Fibroblast of lung (primary cell): ENCODE measurements around the gene TGFB1. TPM values are rescaled to one million over a fixed set of nuclear protein-coding genes. Genes with fewer than 3 reads are reported as not detected.

ENCODE experiments used
- DNase-seq, 2 donors: peaks; one replicate each; pipeline versions ENCODE4 v3.0.0 to v3.0.0-alpha.2; 2010; ENCODE audit warnings: low read depth in 2 of 2
- H2AFZ ChIP-seq: 2 replicates; pipeline ENCODE4 v1.5.1; 2012; ENCODE audit warnings: low read length, control low read depth, inconsistent platforms
- H3K27ac ChIP-seq: 2 replicates; pipeline ENCODE4 v1.5.1; 2011; ENCODE audit warnings: low read length, control low read depth; ENCODE audit not compliant: insufficient read depth
- H3K27me3 ChIP-seq: 2 replicates; pipeline ENCODE4 v1.5.1; 2011; ENCODE audit warnings: mild to moderate bottlenecking, low read length; ENCODE audit not compliant: control insufficient read depth, insufficient read depth
- H3K36me3 ChIP-seq: 2 replicates; pipeline ENCODE4 v1.5.1; 2011; ENCODE audit warnings: low read length; ENCODE audit not compliant: control insufficient read depth, insufficient read depth
- H3K4me1 ChIP-seq: 2 replicates; pipeline ENCODE4 v1.5.1; 2011; ENCODE audit warnings: low read length; ENCODE audit not compliant: control insufficient read depth, insufficient read depth; ENCODE audit errors: extremely low read depth
- H3K4me2 ChIP-seq: 2 replicates; pipeline ENCODE4 v1.5.1; 2011; ENCODE audit warnings: low read length, control low read depth; ENCODE audit not compliant: insufficient read depth; ENCODE audit errors: extremely low read depth
- H3K4me3 ChIP-seq, 4 experiments: fragments of 200-600 bp in 1 of 4; sonication (generic) in 1 of 4; replicated peaks in 1 of 4; 2 replicates each; pipeline ENCODE4 v1.5.1; 2011 to 2016; ENCODE audit warnings: low read length in 4 of 4, low read depth in 3 of 4, mild to moderate bottlenecking in 3 of 4, control low read depth in 2 of 4, inconsistent platforms in 1 of 4, mixed read lengths in 1 of 4; ENCODE audit not compliant: insufficient read depth in 1 of 4; ENCODE audit errors: control extremely low read depth in 1 of 4
- H3K79me2 ChIP-seq: 2 replicates; pipeline ENCODE4 v1.5.1; 2012; ENCODE audit warnings: mild to moderate bottlenecking, low read length, inconsistent platforms; ENCODE audit not compliant: control insufficient read depth, insufficient read depth
- H3K9ac ChIP-seq: 2 replicates; pipeline ENCODE4 v1.5.1; 2011; ENCODE audit warnings: mild to moderate bottlenecking, low read length, control low read depth; ENCODE audit not compliant: insufficient read depth
- H3K9me3 ChIP-seq: 2 replicates; pipeline ENCODE4 v1.5.1; 2012; ENCODE audit warnings: low read depth, low read length; ENCODE audit not compliant: control insufficient read depth, insufficient read depth
- H4K20me1 ChIP-seq: 2 replicates; pipeline ENCODE4 v1.5.1; 2011; ENCODE audit warnings: low read length; ENCODE audit not compliant: control insufficient read depth, insufficient read depth; ENCODE audit errors: extremely low read depth
- EZH2 ChIP-seq: IDR thresholded peaks from 2 replicates; pipeline ENCODE4 v1.5.1; 2012; ENCODE audit warnings: low read length, control low read depth, mild to moderate bottlenecking; ENCODE audit errors: missing control alignments
- polyA plus RNA-seq, 2 donors: library from polyadenylated mRNA; depleted of rRNA in 1 of 2; stranded (reverse) in 1 of 2; unstranded in 1 of 2; fragments of >200 nt; gene quantifications; 2 replicates each; pipeline ENCODE4 v1.2.1, GENCODE V29; 2011 to 2012; ENCODE audit warnings: missing spikeins in 1 of 2
- total RNA-seq: library from RNA; depleted of rRNA; stranded (reverse); fragments of >200 nt; gene quantifications from 2 replicates; pipeline ENCODE4 v1.2.1, GENCODE V29; 2014
- TF ChIP-seq, protein P1 (sequence below), 2 donors: IDR thresholded peaks in 1 of 2; conservative IDR thresholded peaks in 1 of 2; 1 replicate in 1 of 2; 2 replicates in 1 of 2; pipeline ENCODE4 v1.5.1; 2011 to 2012; ENCODE audit warnings: low read length in 2 of 2, control low read depth in 1 of 2, inconsistent platforms in 1 of 2, low read depth in 1 of 2, mild to moderate bottlenecking in 1 of 2

Gene TGFB1
- total and polyA plus RNA-seq, 2 donors (not counting 1 experiment from before 2014, with no cell fraction given) = 4.2 to 14.4 TPM

DNA sequence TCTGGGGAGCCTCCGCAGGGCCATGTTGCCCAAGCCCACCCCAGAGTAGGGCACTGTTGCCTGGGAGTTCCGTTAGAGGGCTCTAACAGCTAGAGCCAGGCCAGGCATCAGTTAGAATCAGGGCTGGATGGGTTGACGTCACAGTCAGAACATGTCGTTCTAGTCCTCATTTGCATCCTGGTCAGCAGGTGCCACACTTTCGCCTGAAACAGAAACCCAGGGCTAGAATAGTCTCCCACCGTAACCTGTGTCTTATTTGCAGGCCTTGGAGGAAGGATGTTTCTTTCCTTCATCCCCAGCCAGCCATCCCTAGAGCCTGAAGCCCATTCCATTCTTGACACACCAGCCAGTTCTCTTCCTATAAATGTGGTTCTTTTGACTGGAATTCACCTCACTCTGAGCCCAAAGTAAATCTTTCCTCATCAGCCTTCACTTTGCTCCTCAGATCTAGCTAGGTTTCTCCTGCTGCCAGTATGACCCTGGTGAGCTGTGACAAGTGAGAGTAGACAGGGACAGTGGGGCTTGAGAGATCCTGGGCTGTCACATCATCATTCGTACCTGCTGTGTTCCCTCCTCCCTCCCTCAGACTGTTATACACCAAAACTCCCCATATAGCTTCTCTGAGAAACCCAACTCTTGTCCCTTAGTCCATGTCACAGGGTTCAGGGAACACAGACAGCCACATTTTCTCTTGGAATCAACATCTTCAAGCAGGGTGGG, 55.9 kb downstream of the TGFB1 start:
- Histone ChIP-seq H3K9me3 (no peaks in the 10 kb centered on the region), H3K4me1 (peaks cover 30% of the 10 kb centered on the region), H3K4me2 (peak overlapping the region; percentile 23), H3K9ac (peak overlapping the region; percentile 72), H3K27ac (peak overlapping the region; percentile 93), H4K20me1 (no peaks in the 10 kb centered on the region), H3K36me3 (peaks cover 42% of the 10 kb centered on the region), H2AFZ (no peak overlapping the region), H3K79me2 (peaks cover 7% of the 10 kb centered on the region), H3K4me3 (no peak overlapping the region), H3K27me3 (no peaks in the 10 kb centered on the region)
- no peak for DNase-seq
- no peak for TF ChIP-seq EZH2

DNA sequence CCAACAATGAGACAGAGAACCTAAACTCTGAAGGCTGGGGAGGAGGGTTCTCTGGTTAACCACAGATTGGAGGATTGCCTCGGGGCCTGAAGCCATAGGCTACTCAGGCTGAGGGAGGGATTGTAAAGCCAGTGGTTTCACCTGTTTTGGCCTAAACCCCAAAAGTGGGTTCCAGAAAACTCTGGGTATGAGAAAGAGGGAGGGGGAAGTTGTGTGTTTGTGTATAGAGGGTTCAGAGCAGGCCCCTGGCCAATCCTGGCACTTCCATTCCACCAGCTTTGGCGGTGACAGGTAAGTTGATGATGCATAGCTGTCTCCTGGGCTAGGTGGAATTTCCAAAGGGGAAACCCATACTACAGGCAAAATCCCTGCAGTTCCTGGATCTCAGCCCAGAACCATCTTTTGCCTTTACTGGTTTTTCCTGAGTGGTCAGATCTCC, 57.3 kb downstream of the TGFB1 start:
- Histone ChIP-seq H3K27me3 (no peaks in the 10 kb centered on the region), H3K4me3 (no peak overlapping the region), H3K79me2 (peaks cover 7% of the 10 kb centered on the region), H2AFZ (no peak overlapping the region), H3K9ac (no peak overlapping the region), H3K9me3 (no peaks in the 10 kb centered on the region), H3K4me1 (peaks cover 30% of the 10 kb centered on the region), H3K36me3 (peaks cover 43% of the 10 kb centered on the region), H3K27ac (peak overlapping the region; percentile 22), H3K4me2 (no peak overlapping the region), H4K20me1 (no peaks in the 10 kb centered on the region)
- DNase-seq = no peak
- TF ChIP-seq EZH2 = no peak
- TF ChIP-seq, protein P1, sequence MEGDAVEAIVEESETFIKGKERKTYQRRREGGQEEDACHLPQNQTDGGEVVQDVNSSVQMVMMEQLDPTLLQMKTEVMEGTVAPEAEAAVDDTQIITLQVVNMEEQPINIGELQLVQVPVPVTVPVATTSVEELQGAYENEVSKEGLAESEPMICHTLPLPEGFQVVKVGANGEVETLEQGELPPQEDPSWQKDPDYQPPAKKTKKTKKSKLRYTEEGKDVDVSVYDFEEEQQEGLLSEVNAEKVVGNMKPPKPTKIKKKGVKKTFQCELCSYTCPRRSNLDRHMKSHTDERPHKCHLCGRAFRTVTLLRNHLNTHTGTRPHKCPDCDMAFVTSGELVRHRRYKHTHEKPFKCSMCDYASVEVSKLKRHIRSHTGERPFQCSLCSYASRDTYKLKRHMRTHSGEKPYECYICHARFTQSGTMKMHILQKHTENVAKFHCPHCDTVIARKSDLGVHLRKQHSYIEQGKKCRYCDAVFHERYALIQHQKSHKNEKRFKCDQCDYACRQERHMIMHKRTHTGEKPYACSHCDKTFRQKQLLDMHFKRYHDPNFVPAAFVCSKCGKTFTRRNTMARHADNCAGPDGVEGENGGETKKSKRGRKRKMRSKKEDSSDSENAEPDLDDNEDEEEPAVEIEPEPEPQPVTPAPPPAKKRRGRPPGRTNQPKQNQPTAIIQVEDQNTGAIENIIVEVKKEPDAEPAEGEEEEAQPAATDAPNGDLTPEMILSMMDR (conservative IDR thresholded peaks at IDR 0.05 in 1 of 2, IDR thresholded peaks at IDR 0.05 in 1 of 2; ENCODE audit: low read depth in 1 of 2, low read length in 2 of 2) = no peak

DNA sequence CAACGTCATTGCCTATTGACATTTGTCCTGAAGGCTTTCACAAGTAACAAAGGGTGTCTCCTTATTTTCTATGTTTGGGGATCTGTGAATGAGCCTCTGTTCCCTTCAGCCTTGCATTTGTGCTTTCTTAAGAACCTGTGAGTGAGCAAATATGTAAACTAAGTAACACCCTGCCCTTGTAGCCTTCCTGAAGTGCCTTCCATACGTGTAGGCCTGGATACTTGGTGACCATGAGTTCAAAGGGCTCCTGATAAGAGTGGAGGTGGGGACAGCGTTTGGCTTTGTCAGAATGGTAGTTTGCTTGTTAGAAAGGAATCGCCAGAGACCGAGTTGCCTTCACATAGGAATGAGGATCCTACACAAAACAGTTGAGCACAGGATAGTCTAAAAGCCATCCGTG, 58.2 kb downstream of the TGFB1 start:
- H3K4me1 ChIP-seq = peaks cover 30% of the 10 kb centered on the region
- H3K4me2 ChIP-seq = no peak overlapping the region
- no peak overlapping the region for H3K9ac ChIP-seq
- H3K36me3 ChIP-seq = peaks cover 41% of the 10 kb centered on the region
- no peak for DNase-seq
- no peak overlapping the region for H3K4me3 ChIP-seq
- no peak overlapping the region for H3K27ac ChIP-seq
- H3K27me3 ChIP-seq = no peaks in the 10 kb centered on the region
- TF ChIP-seq, protein P1 (conservative IDR thresholded peaks at IDR 0.05 in 1 of 2, IDR thresholded peaks at IDR 0.05 in 1 of 2; ENCODE audit: low read depth in 1 of 2, low read length in 2 of 2) = no peak
- TF ChIP-seq EZH2 = no peak
- H3K79me2 ChIP-seq = peaks cover 5% of the 10 kb centered on the region
- H4K20me1 ChIP-seq = no peaks in the 10 kb centered on the region
- H2AFZ ChIP-seq = no peak overlapping the region
- H3K9me3 ChIP-seq = no peaks in the 10 kb centered on the region
